ENCODE measurements around the gene TMEM130. TPM values are rescaled to one million over a fixed set of nuclear protein-coding genes. Genes with fewer than 3 reads are reported as not detected.

TMEM130 gene
- total and polyA plus RNA-seq, 9 of the 15 experiments (the other 6 are each of a cell fraction or from before 2014, with no cell fraction given): 0.07 TPM; not detected in 8

DNA sequence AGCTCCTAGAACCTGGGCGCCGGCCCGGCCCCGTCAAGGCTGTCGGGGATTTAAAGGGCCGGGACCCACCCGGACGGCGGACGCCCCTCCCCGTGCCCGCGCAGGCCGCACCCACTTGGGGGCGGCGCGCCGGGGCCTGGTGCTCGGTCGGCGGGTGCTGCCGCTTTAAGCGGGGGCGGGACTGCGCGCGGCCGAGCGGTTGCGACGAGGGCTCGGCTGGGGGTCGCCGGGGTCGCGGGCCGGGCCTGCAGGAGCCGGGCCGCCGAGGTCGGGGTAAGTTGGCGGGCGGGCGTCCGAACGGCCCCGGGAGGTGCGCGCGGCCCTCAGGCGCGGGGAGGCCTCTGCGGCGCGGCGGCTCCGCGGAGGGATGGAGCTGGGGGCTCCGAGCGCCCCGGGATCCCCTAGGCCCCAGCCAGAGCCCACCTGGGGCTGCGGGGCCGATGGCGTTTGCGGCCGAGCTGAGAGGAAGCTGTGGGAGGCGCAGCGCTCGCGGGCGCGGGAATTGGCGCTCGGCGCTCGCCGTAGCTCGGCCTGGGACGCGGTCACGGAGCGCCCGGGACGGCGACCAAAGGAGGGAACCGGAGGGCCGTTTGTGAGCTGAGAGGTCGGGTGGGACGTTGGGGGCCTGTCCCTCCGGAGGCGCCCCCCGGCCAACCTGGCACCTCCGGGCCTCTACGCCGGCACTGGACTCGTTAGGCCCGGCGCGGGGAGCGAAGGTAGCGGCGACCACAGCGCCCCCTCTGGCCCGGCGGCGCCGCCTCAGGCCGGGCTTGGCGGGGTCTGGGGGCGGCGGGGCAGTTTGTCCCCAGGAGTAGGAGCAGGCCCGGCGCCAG lies 8.8 kb upstream of the TMEM130 start, which contains the start of gene TRRAP (continued):
- TF ChIP-seq, protein P1, sequence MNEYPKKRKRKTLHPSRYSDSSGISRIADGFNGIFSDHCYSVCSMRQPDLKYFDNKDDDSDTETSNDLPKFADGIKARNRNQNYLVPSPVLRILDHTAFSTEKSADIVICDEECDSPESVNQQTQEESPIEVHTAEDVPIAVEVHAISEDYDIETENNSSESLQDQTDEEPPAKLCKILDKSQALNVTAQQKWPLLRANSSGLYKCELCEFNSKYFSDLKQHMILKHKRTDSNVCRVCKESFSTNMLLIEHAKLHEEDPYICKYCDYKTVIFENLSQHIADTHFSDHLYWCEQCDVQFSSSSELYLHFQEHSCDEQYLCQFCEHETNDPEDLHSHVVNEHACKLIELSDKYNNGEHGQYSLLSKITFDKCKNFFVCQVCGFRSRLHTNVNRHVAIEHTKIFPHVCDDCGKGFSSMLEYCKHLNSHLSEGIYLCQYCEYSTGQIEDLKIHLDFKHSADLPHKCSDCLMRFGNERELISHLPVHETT (CRISPR knock-in tag; conservative IDR thresholded peaks at IDR 0.05 in 1 of 2, IDR thresholded peaks at IDR 0.05 in 1 of 2): no peak
- TF ChIP-seq, protein P2, sequence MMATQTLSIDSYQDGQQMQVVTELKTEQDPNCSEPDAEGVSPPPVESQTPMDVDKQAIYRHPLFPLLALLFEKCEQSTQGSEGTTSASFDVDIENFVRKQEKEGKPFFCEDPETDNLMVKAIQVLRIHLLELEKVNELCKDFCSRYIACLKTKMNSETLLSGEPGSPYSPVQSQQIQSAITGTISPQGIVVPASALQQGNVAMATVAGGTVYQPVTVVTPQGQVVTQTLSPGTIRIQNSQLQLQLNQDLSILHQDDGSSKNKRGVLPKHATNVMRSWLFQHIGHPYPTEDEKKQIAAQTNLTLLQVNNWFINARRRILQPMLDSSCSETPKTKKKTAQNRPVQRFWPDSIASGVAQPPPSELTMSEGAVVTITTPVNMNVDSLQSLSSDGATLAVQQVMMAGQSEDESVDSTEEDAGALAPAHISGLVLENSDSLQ (IDR thresholded peaks at IDR 0.05): no peak
- TF ChIP-seq NCOA1 (IDR thresholded peaks at IDR 0.05; ENCODE audit: low read depth) (no peak), MEF2D (tag; conservative IDR thresholded peaks at IDR 0.05; ENCODE audit: low read depth) (no peak), SAP30 (IDR thresholded peaks at IDR 0.05; ENCODE audit: borderline replicate concordance, insufficient read depth, low read depth, low read length, poor library complexity, severe bottlenecking) (no peak), XRCC3 (IDR thresholded peaks at IDR 0.05) (no peak), ZFX (CRISPR knock-in tag; IDR thresholded peaks at IDR 0.05) (peak; percentile 99), CREM (IDR thresholded peaks at IDR 0.05; ENCODE audit: low read depth) (peak; percentile 84), CBFB (CRISPR knock-in tag; IDR thresholded peaks at IDR 0.05) (0 out of 2 replicates have a peak, but pooled peaks have one; percentile 75), NR2C1 (IDR thresholded peaks at IDR 0.05) (no peak), NR2C1 (tag; IDR thresholded peaks at IDR 0.05) (no peak), GABPA (tag; conservative IDR thresholded peaks at IDR 0.05; ENCODE audit: low read depth) (no peak), ATF1 (CRISPR knock-in tag; IDR thresholded peaks at IDR 0.05) (0 out of 2 replicates have a peak, but pooled peaks have one; percentile 8), ATF1 (tag; IDR thresholded peaks at IDR 0.05) (peak; percentile 81), YY1 (IDR thresholded peaks at IDR 0.05; ENCODE audit: borderline replicate concordance in 1 of 3, control insufficient read depth in 1 of 3, extremely low read depth in 1 of 3, insufficient read depth in 3 of 3, insufficient read length in 1 of 3, insufficient replicate concordance in 2 of 3, low read depth in 1 of 3, low read length in 2 of 3) (peak in 2 of 3 experiments; percentile 25 to 67), ZNF584 (CRISPR knock-in tag; IDR thresholded peaks at IDR 0.05; ENCODE audit: low read depth) (no peak)
- TF ChIP-seq, protein P3, sequence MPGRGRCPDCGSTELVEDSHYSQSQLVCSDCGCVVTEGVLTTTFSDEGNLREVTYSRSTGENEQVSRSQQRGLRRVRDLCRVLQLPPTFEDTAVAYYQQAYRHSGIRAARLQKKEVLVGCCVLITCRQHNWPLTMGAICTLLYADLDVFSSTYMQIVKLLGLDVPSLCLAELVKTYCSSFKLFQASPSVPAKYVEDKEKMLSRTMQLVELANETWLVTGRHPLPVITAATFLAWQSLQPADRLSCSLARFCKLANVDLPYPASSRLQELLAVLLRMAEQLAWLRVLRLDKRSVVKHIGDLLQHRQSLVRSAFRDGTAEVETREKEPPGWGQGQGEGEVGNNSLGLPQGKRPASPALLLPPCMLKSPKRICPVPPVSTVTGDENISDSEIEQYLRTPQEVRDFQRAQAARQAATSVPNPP (IDR thresholded peaks at IDR 0.05; ENCODE audit: borderline replicate concordance, insufficient read depth, insufficient read length): no peak
- TF ChIP-seq, protein P4, sequence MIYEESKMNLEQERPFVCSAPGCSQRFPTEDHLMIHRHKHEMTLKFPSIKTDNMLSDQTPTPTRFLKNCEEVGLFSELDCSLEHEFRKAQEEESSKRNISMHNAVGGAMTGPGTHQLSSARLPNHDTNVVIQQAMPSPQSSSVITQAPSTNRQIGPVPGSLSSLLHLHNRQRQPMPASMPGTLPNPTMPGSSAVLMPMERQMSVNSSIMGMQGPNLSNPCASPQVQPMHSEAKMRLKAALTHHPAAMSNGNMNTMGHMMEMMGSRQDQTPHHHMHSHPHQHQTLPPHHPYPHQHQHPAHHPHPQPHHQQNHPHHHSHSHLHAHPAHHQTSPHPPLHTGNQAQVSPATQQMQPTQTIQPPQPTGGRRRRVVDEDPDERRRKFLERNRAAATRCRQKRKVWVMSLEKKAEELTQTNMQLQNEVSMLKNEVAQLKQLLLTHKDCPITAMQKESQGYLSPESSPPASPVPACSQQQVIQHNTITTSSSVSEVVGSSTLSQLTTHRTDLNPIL (CRISPR knock-in tag; IDR thresholded peaks at IDR 0.05): no peak
- TF ChIP-seq, protein P5, sequence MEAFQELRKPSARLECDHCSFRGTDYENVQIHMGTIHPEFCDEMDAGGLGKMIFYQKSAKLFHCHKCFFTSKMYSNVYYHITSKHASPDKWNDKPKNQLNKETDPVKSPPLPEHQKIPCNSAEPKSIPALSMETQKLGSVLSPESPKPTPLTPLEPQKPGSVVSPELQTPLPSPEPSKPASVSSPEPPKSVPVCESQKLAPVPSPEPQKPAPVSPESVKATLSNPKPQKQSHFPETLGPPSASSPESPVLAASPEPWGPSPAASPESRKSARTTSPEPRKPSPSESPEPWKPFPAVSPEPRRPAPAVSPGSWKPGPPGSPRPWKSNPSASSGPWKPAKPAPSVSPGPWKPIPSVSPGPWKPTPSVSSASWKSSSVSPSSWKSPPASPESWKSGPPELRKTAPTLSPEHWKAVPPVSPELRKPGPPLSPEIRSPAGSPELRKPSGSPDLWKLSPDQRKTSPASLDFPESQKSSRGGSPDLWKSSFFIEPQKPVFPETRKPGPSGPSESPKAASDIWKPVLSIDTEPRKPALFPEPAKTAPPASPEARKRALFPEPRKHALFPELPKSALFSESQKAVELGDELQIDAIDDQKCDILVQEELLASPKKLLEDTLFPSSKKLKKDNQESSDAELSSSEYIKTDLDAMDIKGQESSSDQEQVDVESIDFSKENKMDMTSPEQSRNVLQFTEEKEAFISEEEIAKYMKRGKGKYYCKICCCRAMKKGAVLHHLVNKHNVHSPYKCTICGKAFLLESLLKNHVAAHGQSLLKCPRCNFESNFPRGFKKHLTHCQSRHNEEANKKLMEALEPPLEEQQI (IDR thresholded peaks at IDR 0.05): no peak

Data from K562 (cell line).